SK-N-SH (cell line): ENCODE measurements around the gene RHOH. TPM values are rescaled to one million over a fixed set of nuclear protein-coding genes. Genes with fewer than 3 reads are reported as not detected.

Source experiments
- CTCF ChIA-PET: fragments of 300-600, 350-600 bp; formaldehyde crosslinking; extraction: SDS; loops from one replicate; lab custom pipeline; 2021; lab: Yijun Ruan, JAX
- POLR2A ChIA-PET: fragments of 350-600 bp; sonication (Branson Sonifier 250); formaldehyde crosslinking; extraction: SDS; loops from one replicate; lab custom pipeline; 2020; ENCODE audit warnings: antibody characterized with exemption, inconsistent platforms; lab: Yijun Ruan, JAX
- DNase-seq: peaks from one replicate; pipeline ENCODE4 v3.0.0; 2012
- H2AFZ ChIP-seq: fragments of 200-600 bp; sonication (generic); 2 replicates; pipeline ENCODE4 v1.8.1; 2016; ENCODE audit warnings: antibody characterized with exemption, mild to moderate bottlenecking, low read depth
- H3F3A ChIP-seq: fragments of 200-600 bp; sonication (generic); replicated peaks from 2 replicates; pipeline ENCODE3; 2016; ENCODE audit warnings: antibody characterized with exemption, mild to moderate bottlenecking; ENCODE audit not compliant: insufficient read depth
- H3K27ac ChIP-seq, 2 experiments: fragments of 200-500 bp in 1 of 2; fragments of 200-600 bp in 1 of 2; sonication (Bioruptor generic) in 1 of 2; sonication (generic), shearing (Covaris generic) in 1 of 2; 2 replicates each; pipeline versions ENCODE4 v1.5.1 to v1.6.1; 2014 to 2016; ENCODE audit warnings: low read depth in 2 of 2, inconsistent platforms in 1 of 2, low read length in 1 of 2, mild to moderate bottlenecking in 1 of 2, mixed read lengths in 1 of 2
- H3K27me3 ChIP-seq: fragments of 200-600 bp; sonication (generic), shearing (Covaris generic); 2 replicates; pipeline ENCODE4 v1.6.1; 2016; ENCODE audit warnings: mixed run types; ENCODE audit not compliant: insufficient read depth
- H3K36me3 ChIP-seq, 2 experiments: fragments of 200-500 bp in 1 of 2; fragments of 200-600 bp in 1 of 2; sonication (Bioruptor generic) in 1 of 2; sonication (generic) in 1 of 2; replicated peaks in 1 of 2; 2 replicates each; pipeline versions ENCODE3 to v1.5.1; 2014 to 2016; ENCODE audit warnings: low read length in 1 of 2, mild to moderate bottlenecking in 1 of 2; ENCODE audit not compliant: insufficient read depth in 2 of 2, control insufficient read depth in 1 of 2
- H3K4me1 ChIP-seq, 2 experiments: fragments of 200-500 bp in 1 of 2; fragments of 200-600 bp in 1 of 2; sonication (Bioruptor generic) in 1 of 2; sonication (generic), shearing (Covaris generic) in 1 of 2; 2 replicates each; pipeline versions ENCODE4 v1.5.1 to v1.6.1; 2014 to 2016; ENCODE audit warnings: low read depth in 1 of 2, low read length in 1 of 2, mixed run types in 1 of 2; ENCODE audit not compliant: insufficient read depth in 2 of 2, control insufficient read depth in 1 of 2
- H3K4me2 ChIP-seq: fragments of 200-600 bp; sonication (generic), shearing (Covaris generic); 2 replicates; pipeline ENCODE4 v1.6.1; 2017; ENCODE audit warnings: mixed run types
- H3K4me3 ChIP-seq, 2 experiments: fragments of 200-500 bp in 1 of 2; fragments of 200-600 bp in 1 of 2; sonication (Bioruptor generic) in 1 of 2; sonication (generic), shearing (Covaris generic) in 1 of 2; 2 replicates each; pipeline versions ENCODE4 v1.5.1 to v1.8.1; 2014 to 2016; ENCODE audit warnings: low read depth in 2 of 2, inconsistent platforms in 1 of 2, low read length in 1 of 2, mild to moderate bottlenecking in 1 of 2, mixed read lengths in 1 of 2, moderate library complexity in 1 of 2
- H3K79me2 ChIP-seq: fragments of 200-600 bp; sonication (generic); 2 replicates; pipeline ENCODE4 v1.8.1; 2017; ENCODE audit warnings: mild to moderate bottlenecking; ENCODE audit not compliant: insufficient read depth
- H3K9ac ChIP-seq: fragments of 200-600 bp; sonication (generic); 2 replicates; pipeline ENCODE4 v1.6.1; 2017; ENCODE audit warnings: mixed run types
- H3K9me2 ChIP-seq: fragments of 200-600 bp; sonication (generic); 2 replicates; pipeline ENCODE4 v1.6.1; 2017; ENCODE audit warnings: mixed run types
- H3K9me3 ChIP-seq: fragments of 200-600 bp; sonication (generic); 2 replicates; pipeline ENCODE4 v1.6.1; 2017; ENCODE audit warnings: mixed run types, mild to moderate bottlenecking, moderate library complexity
- H4K20me1 ChIP-seq: fragments of 200-600 bp; sonication (generic); 2 replicates; pipeline ENCODE4 v1.6.1; 2017; ENCODE audit warnings: mild to moderate bottlenecking, mixed run types; ENCODE audit not compliant: insufficient read depth
- CHD2 ChIP-seq: fragments of 150-350 bp; IDR thresholded peaks from 2 replicates; pipeline ENCODE4 v1.6.1; 2018; ENCODE audit warnings: low read length; ENCODE audit not compliant: partially characterized antibody
- ELF1 ChIP-seq: IDR thresholded peaks from 2 replicates; pipeline ENCODE4 v1.4.0; 2012
- EP300 ChIP-seq, 2 experiments: IDR thresholded peaks; 2 replicates each; pipeline versions ENCODE4 v1.4.0 to v1.6.1; 2012; ENCODE audit warnings: borderline replicate concordance in 1 of 2, low read depth in 1 of 2, low read length in 1 of 2
- FOSL2 ChIP-seq: IDR thresholded peaks from 2 replicates; pipeline ENCODE4 v1.4.0; 2012; ENCODE audit warnings: low read depth, mild to moderate bottlenecking, moderate library complexity, borderline replicate concordance
- FOXJ3 ChIP-seq: sonication (generic); formaldehyde crosslinking; IDR thresholded peaks from 2 replicates; pipeline ENCODE4 v1.5.1; 2020; ENCODE audit warnings: mild to moderate bottlenecking, missing genetic modification reagents
- FOXM1 ChIP-seq: IDR thresholded peaks from 2 replicates; pipeline ENCODE4 v1.4.0; 2012; ENCODE audit warnings: low read depth, mild to moderate bottlenecking
- JUND ChIP-seq: IDR thresholded peaks from 2 replicates; pipeline ENCODE4 v1.4.0; 2012
- MEF2A ChIP-seq: IDR thresholded peaks from 2 replicates; pipeline ENCODE4 v1.4.0; 2012; ENCODE audit warnings: low read depth, borderline replicate concordance
- MXI1 ChIP-seq: IDR thresholded peaks from 2 replicates; pipeline ENCODE4 v1.6.1; 2012; ENCODE audit warnings: mild to moderate bottlenecking, low read depth, low read length, improper control_type of control experiment
- NFIC ChIP-seq: IDR thresholded peaks from 2 replicates; pipeline ENCODE4 v1.4.0; 2012; ENCODE audit warnings: borderline replicate concordance
- POLR2AphosphoS5 ChIP-seq: IDR thresholded peaks from 2 replicates; pipeline ENCODE4 v1.6.1; 2012; ENCODE audit warnings: low read depth, low read length
- RAD21 ChIP-seq: IDR thresholded peaks from 2 replicates; pipeline ENCODE4 v1.6.1; 2012; ENCODE audit warnings: mild to moderate bottlenecking, low read length
- RCOR1 ChIP-seq: fragments of 150-350 bp; IDR thresholded peaks from 2 replicates; pipeline ENCODE4 v1.6.1; 2017; ENCODE audit warnings: antibody characterized with exemption, low read length
- RFX5 ChIP-seq: IDR thresholded peaks from 2 replicates; pipeline ENCODE4 v1.6.1; 2012; ENCODE audit warnings: mild to moderate bottlenecking, improper control_type of control experiment, low read length
- RXRA ChIP-seq: IDR thresholded peaks from 2 replicates; pipeline ENCODE4 v1.4.0; 2012; ENCODE audit warnings: low read depth, mild to moderate bottlenecking, borderline replicate concordance
- SIN3A ChIP-seq: IDR thresholded peaks from 2 replicates; pipeline ENCODE4 v1.6.1; 2012; ENCODE audit warnings: low read depth, mild to moderate bottlenecking, low read length, moderate library complexity, borderline replicate concordance
- SMC3 ChIP-seq: IDR thresholded peaks from 2 replicates; pipeline ENCODE4 v1.6.1; 2012; ENCODE audit warnings: low read depth, low read length, improper control_type of control experiment
- TAF1 ChIP-seq: IDR thresholded peaks from 2 replicates; pipeline ENCODE4 v1.6.1; 2012; ENCODE audit warnings: low read depth, mild to moderate bottlenecking, low read length, moderate library complexity, borderline replicate concordance
- TEAD4 ChIP-seq: IDR thresholded peaks from 2 replicates; pipeline ENCODE4 v1.4.0; 2012; ENCODE audit warnings: mild to moderate bottlenecking, borderline replicate concordance; ENCODE audit not compliant: insufficient read depth
- WGBS: methylation state at CpG from one replicate; pipeline ENCODE4 v1.1.6; 2017; ENCODE audit warnings: low lambda C conversion rate; 5-methylcytosine and 5-hydroxymethylcytosine counted together
- polyA plus RNA-seq, 3 experiments: library from polyadenylated mRNA; depleted of rRNA; stranded (reverse); fragments of >200 nt; gene quantifications; 2 replicates each; pipeline ENCODE4 v1.2.3, GENCODE V29; 2012
- TF ChIP-seq, protein P1 (sequence below): IDR thresholded peaks from 2 replicates; pipeline ENCODE4; 2012
- TF ChIP-seq, protein P2 (sequence below): IDR thresholded peaks from 2 replicates; pipeline ENCODE4 v1.4.0; 2012; ENCODE audit warnings: low read depth
- TF ChIP-seq, protein P3 (sequence below): IDR thresholded peaks from 2 replicates; pipeline ENCODE4 v1.4.0; 2012; ENCODE audit warnings: low read depth, borderline replicate concordance
- TF ChIP-seq, protein P4 (sequence below): IDR thresholded peaks from 2 replicates; pipeline ENCODE4 v1.6.1; 2012; ENCODE audit warnings: mild to moderate bottlenecking, low read depth, low read length, moderate library complexity

Gene RHOH
- polyA plus RNA-seq, 1 of the 3 experiments (the other 2 are of a cell fraction), result not detected

DNA sequence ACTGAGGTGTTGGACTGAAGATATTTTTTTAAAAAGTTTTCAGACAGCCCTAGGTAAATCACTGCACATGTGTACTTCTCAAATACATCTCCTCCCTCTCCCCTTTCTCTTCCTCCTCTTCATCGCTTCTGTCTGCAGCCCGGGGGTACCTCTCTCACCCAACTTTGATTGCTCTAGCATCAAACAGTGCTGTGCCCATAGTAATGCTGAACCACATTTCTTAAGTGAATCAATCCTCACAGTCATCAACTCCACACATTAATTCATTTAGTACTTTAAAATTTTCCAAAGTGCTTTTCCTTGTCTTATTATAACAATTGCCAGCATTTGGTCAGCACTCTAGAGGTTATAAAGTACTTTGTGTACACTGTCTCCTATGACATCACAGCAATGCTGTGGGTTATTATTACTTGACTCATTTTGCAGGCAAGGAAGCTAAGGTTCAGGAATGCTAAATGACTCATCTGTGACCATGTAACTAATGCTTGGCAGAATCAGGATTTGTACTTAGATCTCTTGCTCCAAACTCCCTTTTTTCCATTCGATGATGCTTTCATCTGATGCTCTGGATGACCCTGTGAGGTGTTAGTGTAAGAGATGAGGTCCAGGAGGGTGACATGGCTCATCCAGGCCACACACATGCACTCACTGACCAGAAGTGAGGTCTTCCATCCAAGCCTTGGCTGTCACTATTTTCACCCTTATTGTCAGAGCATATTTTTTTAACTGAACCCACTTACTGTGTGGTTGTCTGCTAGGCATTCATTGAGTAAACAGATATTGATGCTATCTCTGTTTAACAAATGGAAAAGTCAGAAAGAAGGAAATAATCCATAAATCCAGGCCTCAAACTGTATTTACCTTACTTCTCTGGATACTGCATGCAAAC is 58.8 kb downstream of the RHOH start (continued):
- TF ChIP-seq SMC3 (no peak), EP300 (IDR thresholded peaks at IDR 0.05; ENCODE audit: borderline replicate concordance in 1 of 2, low read depth in 1 of 2, low read length in 1 of 2) (peak in 1 of 2 experiments; percentile 72; a peak in 2 of 4 replicates), RCOR1 (no peak), NFIC (peak; percentile 62), ELF1 (no peak), TEAD4 (peak; percentile 64; the same call in 1 of the 2 replicates), FOSL2 (peak; percentile 97), SIN3A (peak; percentile 12; the same call in 1 of the 2 replicates), MXI1 (no peak)
- TF ChIP-seq, protein P1, sequence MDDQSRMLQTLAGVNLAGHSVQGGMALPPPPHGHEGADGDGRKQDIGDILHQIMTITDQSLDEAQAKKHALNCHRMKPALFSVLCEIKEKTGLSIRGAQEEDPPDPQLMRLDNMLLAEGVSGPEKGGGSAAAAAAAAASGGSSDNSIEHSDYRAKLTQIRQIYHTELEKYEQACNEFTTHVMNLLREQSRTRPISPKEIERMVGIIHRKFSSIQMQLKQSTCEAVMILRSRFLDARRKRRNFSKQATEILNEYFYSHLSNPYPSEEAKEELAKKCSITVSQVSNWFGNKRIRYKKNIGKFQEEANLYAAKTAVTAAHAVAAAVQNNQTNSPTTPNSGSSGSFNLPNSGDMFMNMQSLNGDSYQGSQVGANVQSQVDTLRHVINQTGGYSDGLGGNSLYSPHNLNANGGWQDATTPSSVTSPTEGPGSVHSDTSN, result peak; percentile 97

DNA sequence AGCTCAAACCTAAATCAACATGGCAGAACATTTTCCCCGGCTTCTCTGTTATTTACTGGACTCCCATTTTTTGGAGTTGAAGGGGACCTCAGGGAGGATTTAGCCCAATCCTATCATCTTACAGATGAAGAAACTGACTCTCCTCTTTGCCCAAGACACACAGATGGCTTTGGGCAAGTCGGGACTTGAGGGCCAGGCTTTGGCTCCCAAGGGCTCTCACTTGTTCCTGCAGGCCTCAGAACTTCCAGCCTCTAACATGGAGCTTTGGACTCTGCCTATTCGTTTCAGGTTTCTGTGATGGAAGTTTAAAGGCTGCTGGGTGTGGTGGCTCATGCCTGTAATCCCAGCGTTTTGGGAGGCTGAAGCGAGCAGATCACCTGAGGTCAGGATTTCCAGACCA is 59.5 kb downstream of the RHOH start:
- TF ChIP-seq RFX5, result no peak
- TF ChIP-seq FOXM1, result no peak
- no peak for TF ChIP-seq SMC3
- no peak for TF ChIP-seq POLR2AphosphoS5
- TF ChIP-seq, protein P2, sequence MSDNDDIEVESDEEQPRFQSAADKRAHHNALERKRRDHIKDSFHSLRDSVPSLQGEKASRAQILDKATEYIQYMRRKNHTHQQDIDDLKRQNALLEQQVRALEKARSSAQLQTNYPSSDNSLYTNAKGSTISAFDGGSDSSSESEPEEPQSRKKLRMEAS, result no peak
- no peak for TF ChIP-seq RAD21
- TF ChIP-seq MEF2A, result no peak
- no peak for TF ChIP-seq EP300 (IDR thresholded peaks at IDR 0.05; ENCODE audit: borderline replicate concordance in 1 of 2, low read depth in 1 of 2, low read length in 1 of 2)
- TF ChIP-seq FOXJ3 (CRISPR knock-in tag), result no peak
- no peak for TF ChIP-seq MXI1
- TF ChIP-seq, protein P3, sequence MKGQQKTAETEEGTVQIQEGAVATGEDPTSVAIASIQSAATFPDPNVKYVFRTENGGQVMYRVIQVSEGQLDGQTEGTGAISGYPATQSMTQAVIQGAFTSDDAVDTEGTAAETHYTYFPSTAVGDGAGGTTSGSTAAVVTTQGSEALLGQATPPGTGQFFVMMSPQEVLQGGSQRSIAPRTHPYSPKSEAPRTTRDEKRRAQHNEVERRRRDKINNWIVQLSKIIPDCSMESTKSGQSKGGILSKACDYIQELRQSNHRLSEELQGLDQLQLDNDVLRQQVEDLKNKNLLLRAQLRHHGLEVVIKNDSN, result no peak
- no peak for TF ChIP-seq JUND
- TF ChIP-seq, protein P1, result no peak
- TF ChIP-seq SIN3A, result no peak
- no peak for TF ChIP-seq RXRA
- TF ChIP-seq RCOR1, result no peak
- no peak for TF ChIP-seq TAF1
- TF ChIP-seq, protein P4, sequence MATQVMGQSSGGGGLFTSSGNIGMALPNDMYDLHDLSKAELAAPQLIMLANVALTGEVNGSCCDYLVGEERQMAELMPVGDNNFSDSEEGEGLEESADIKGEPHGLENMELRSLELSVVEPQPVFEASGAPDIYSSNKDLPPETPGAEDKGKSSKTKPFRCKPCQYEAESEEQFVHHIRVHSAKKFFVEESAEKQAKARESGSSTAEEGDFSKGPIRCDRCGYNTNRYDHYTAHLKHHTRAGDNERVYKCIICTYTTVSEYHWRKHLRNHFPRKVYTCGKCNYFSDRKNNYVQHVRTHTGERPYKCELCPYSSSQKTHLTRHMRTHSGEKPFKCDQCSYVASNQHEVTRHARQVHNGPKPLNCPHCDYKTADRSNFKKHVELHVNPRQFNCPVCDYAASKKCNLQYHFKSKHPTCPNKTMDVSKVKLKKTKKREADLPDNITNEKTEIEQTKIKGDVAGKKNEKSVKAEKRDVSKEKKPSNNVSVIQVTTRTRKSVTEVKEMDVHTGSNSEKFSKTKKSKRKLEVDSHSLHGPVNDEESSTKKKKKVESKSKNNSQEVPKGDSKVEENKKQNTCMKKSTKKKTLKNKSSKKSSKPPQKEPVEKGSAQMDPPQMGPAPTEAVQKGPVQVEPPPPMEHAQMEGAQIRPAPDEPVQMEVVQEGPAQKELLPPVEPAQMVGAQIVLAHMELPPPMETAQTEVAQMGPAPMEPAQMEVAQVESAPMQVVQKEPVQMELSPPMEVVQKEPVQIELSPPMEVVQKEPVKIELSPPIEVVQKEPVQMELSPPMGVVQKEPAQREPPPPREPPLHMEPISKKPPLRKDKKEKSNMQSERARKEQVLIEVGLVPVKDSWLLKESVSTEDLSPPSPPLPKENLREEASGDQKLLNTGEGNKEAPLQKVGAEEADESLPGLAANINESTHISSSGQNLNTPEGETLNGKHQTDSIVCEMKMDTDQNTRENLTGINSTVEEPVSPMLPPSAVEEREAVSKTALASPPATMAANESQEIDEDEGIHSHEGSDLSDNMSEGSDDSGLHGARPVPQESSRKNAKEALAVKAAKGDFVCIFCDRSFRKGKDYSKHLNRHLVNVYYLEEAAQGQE, result no peak
- TF ChIP-seq CHD2, result no peak
- H3K9me3 ChIP-seq, result no peaks in the 10 kb centered on the region
- H2AFZ ChIP-seq, result 0 out of 2 replicates have a peak overlapping the region, but pooled peaks have one; percentile 5
- no peaks in the 10 kb centered on the region for H3K27me3 ChIP-seq
- peak overlapping the region; percentile 3; the same call in 1 of the 2 replicates for H3K9ac ChIP-seq
- H3K27ac ChIP-seq, result peak overlapping the region; percentile 34 to 95; a peak in 3 of 4 replicates
- CTCF ChIA-PET, result no interaction called here
- peak overlapping the region; percentile 16; the same call in 1 of the 2 replicates for H3K4me2 ChIP-seq
- H3K36me3 ChIP-seq, result no peaks in the 10 kb centered on the region
- no peaks in the 10 kb centered on the region for H3K9me2 ChIP-seq
- WGBS, result 92% methylated on average over 5 of the region's 5 CpGs
- no peak overlapping the region for H3K4me3 ChIP-seq
- no peaks in the 10 kb centered on the region for H4K20me1 ChIP-seq
- POLR2A ChIA-PET, result no interaction called here
- H3K79me2 ChIP-seq, result no peaks in the 10 kb centered on the region
- peaks cover 5 to 22% of the 10 kb centered on the region in 2 experiments for H3K4me1 ChIP-seq
- H3F3A ChIP-seq, result peaks cover 40% of the 10 kb centered on the region
- DNase-seq, result no peak
